Right lobe of liver (tissue), 4 donors: Measurements from ENCODE around the gene CSGALNACT2.

ENCODE experiments used
- POLR2A ChIP-seq: fragments of 450-650 bp; IDR thresholded peaks from one replicate; pipeline ENCODE4 v1.6.1; 2017; ENCODE audit warnings: antibody characterized with exemption, mild to moderate bottlenecking
- TF ChIP-seq, protein P1 (sequence below), 4 donors: fragments of 200-600 bp in 3 of 4; fragments of 450-650 bp in 1 of 4; IDR thresholded peaks; one replicate each; pipeline versions ENCODE4 v1.5.1 to v1.8.0; 2016 to 2022; ENCODE audit warnings: antibody characterized with exemption in 4 of 4, mild to moderate bottlenecking in 2 of 4
- donor health status: DM: no; HTN: no; CAD: no.
- donor health status: DM: no; HTN: no; CAD: no.
- donor health status: DM: no; HTN: yes; CAD: no.

DNA sequence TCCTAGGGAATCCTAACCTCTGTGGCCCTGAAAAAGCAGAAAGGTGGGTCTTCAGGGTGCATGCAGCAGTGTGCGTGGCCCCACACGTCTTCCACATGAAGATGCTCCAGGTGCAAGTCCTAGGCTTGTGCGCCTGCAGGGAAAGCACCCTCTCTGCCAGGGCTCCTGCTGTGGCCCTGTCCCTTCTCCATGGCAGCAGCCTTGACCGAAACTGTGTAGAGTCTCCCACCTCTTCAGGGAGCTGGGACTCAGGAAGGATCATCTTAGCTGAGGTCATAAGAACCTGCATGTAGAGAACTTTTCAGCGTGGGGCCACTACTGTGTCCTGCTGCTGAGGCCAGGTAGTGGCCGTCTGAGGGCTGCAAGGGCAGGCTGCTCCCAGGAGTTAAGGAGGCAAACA is 6.3 kb upstream of the CSGALNACT2 start:
- TF ChIP-seq, protein P1, sequence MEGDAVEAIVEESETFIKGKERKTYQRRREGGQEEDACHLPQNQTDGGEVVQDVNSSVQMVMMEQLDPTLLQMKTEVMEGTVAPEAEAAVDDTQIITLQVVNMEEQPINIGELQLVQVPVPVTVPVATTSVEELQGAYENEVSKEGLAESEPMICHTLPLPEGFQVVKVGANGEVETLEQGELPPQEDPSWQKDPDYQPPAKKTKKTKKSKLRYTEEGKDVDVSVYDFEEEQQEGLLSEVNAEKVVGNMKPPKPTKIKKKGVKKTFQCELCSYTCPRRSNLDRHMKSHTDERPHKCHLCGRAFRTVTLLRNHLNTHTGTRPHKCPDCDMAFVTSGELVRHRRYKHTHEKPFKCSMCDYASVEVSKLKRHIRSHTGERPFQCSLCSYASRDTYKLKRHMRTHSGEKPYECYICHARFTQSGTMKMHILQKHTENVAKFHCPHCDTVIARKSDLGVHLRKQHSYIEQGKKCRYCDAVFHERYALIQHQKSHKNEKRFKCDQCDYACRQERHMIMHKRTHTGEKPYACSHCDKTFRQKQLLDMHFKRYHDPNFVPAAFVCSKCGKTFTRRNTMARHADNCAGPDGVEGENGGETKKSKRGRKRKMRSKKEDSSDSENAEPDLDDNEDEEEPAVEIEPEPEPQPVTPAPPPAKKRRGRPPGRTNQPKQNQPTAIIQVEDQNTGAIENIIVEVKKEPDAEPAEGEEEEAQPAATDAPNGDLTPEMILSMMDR (IDR thresholded peaks at IDR 0.05), result no peak
- no peak for TF ChIP-seq POLR2A
